Panc1 (cell line): ENCODE measurements around the gene TROAP. TPM values are rescaled to one million over a fixed set of nuclear protein-coding genes. Genes with fewer than 3 reads are reported as not detected.

Experiments
- ATAC-seq: fragments of 200-7000 bp; cut with Tn5 transposase; 2 replicates; pipeline ENCODE4 v1.9.1; 2020; ENCODE audit warnings: mild to moderate bottlenecking, moderate library complexity
- BruUV-seq: library from RNA; stranded (reverse); fragments of 400-500 nt; replicated peaks from 2 replicates; lab custom pipeline; 2021; lab: Mats Ljungman, UMichigan
- CTCF ChIA-PET: fragments of 300-600 bp; sonication (Branson Sonifier 250); formaldehyde crosslinking; loops from one replicate; lab custom pipeline; 2022; ENCODE audit warnings: antibody characterized with exemption; lab: Charles Lee
- POLR2A ChIA-PET: fragments of 300-600 bp; sonication (Branson Sonifier 250); formaldehyde crosslinking; loops from one replicate; lab custom pipeline; 2022; ENCODE audit warnings: antibody characterized with exemption; lab: Charles Lee
- DNase-seq: peaks from one replicate; pipeline ENCODE4 v3.0.0-alpha.2; 2010; ENCODE audit warnings: low read depth, low spot score
- H3K27ac ChIP-seq: 2 replicates; pipeline ENCODE4 v1.5.1; 2011; ENCODE audit warnings: mild to moderate bottlenecking, low read length, inconsistent platforms
- H3K27me3 ChIP-seq: fragments of 200-500 bp; sonication (Bioruptor generic); 2 replicates; pipeline ENCODE4 v1.6.0; 2014; ENCODE audit warnings: low read length, inconsistent platforms; ENCODE audit not compliant: control insufficient read depth, insufficient read depth
- H3K36me3 ChIP-seq: fragments of 200-500 bp; sonication (Bioruptor generic); 2 replicates; pipeline ENCODE4 v1.5.1; 2014; ENCODE audit warnings: inconsistent platforms, mild to moderate bottlenecking, low read length, moderate library complexity; ENCODE audit not compliant: control insufficient read depth, insufficient read depth
- H3K4me1 ChIP-seq: 2 replicates; pipeline ENCODE4 v1.5.1; 2011; ENCODE audit warnings: inconsistent platforms, mild to moderate bottlenecking, low read length, moderate library complexity; ENCODE audit not compliant: control insufficient read depth, insufficient read depth
- H3K4me3 ChIP-seq, 2 experiments: 2 replicates each; pipeline ENCODE4 v1.5.1; 2011 to 2012; ENCODE audit warnings: low read depth in 2 of 2, low read length in 2 of 2, mild to moderate bottlenecking in 2 of 2, inconsistent platforms in 1 of 2, moderate library complexity in 1 of 2
- H3K9me3 ChIP-seq: fragments of 200-500 bp; sonication (Bioruptor generic); 2 replicates; pipeline ENCODE4 v1.5.1; 2014; ENCODE audit warnings: low read depth, mild to moderate bottlenecking, inconsistent platforms, low read length, moderate library complexity; ENCODE audit not compliant: control insufficient read depth, insufficient read depth
- POLR2AphosphoS5 ChIP-seq: IDR thresholded peaks from 2 replicates; pipeline ENCODE4 v1.6.1; 2012; ENCODE audit warnings: mild to moderate bottlenecking, low read depth, low read length, moderate library complexity
- SIN3A ChIP-seq: IDR thresholded peaks from 2 replicates; pipeline ENCODE4 v1.6.1; 2012; ENCODE audit warnings: low read depth, mild to moderate bottlenecking, low read length, moderate library complexity, borderline replicate concordance; ENCODE audit not compliant: insufficient read depth
- TCF7L2 ChIP-seq: IDR thresholded peaks from 2 replicates; pipeline ENCODE4 v1.6.1; 2011; ENCODE audit warnings: mild to moderate bottlenecking, low read depth, low read length, inconsistent platforms
- in situ Hi-C: cut with HindIII; loops from 2 replicates; pipeline ENCODE4 v1.10.0; 2016; ENCODE audit warnings: low sequenced_read_pairs, low pct_unique_long_range_greater_than_20kb
- intact Hi-C: fragments of 100-400 bp; cut with micrococcal nuclease; formaldehyde crosslinking; loops from one replicate; pipeline ENCODE4 v1.10.0; 2022; ENCODE audit not compliant: unreplicated experiment
- total RNA-seq: library from RNA; stranded (reverse); gene quantifications from one replicate; pipeline ENCODE4 v1.2.1, GENCODE V29; 2021; ENCODE audit not compliant: unreplicated experiment
- TF ChIP-seq, protein P1 (sequence below), 2 experiments: IDR thresholded peaks; 2 replicates each; pipeline ENCODE4 v1.6.1; 2011 to 2012; ENCODE audit warnings: low read depth in 2 of 2, control low read depth in 1 of 2, low read length in 1 of 2, mild to moderate bottlenecking in 1 of 2, moderate library complexity in 1 of 2; ENCODE audit not compliant: insufficient read depth in 1 of 2
- TF ChIP-seq, protein P2 (sequence below): fragments of 450-650 bp; IDR thresholded peaks from 2 replicates; pipeline ENCODE4 v1.5.1; 2017; ENCODE audit warnings: mild to moderate bottlenecking

Gene TROAP
- total RNA-seq, 1 experiment from 2014 or later: 50.0 TPM

DNA sequence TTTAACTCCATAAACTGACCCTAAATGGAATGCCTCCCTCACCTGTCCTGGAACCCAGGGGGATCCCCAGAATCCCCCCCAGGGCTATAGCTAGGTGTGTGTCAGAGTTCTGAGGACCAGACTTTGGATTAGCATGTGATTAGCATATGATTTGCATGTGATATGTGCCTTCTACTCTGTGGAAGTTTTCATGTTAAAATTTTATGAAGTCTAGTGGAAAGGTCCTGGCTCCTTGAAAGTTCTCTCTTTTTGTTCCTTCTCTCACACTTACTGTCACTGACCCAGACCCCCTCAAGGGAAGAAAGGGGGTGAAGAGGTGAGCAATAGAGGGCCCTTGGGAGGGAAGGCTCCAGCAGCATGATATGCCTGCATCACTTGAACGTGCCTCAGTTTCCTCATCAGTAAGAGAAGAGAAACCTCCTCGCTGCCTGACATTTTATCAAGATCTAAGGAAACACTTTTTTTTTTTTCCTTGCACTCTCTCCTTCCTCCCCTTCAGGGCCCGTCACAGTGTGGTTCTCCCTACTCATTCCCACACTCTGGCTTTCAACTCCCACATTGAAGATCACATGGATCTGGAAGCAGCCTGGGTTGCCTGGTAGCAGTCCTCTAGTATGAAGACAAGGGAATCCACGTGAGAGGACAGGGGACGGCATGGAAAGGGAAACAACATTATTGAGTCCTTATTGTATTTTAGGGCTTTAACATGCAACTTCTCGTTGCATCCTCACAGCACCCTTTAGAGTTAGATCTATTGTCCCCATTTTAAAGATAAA is 17.2 kb downstream of the TROAP start:
- POLR2A ChIA-PET: no interaction called here
- H3K4me3 ChIP-seq: no peak overlapping the region
- intact Hi-C loops (no loop called here), in situ Hi-C loops (no loop called here)
- H3K36me3 ChIP-seq: no peaks in the 10 kb centered on the region
- H3K27ac ChIP-seq: no peak overlapping the region
- DNase-seq: no peak
- no peaks in the 10 kb centered on the region for H3K9me3 ChIP-seq
- CTCF ChIA-PET: interaction anchor here (0.5 kb wide), 1 partner anchor 172 kb away, joined by 3 read pairs; no protein-coding TSS in a partner anchor
- BruUV-seq: no TSS peak
- no peaks in the 10 kb centered on the region; the same call in 1 of the 2 replicates for H3K27me3 ChIP-seq
- peaks cover 10% of the 10 kb centered on the region for H3K4me1 ChIP-seq
- TF ChIP-seq, protein P1, sequence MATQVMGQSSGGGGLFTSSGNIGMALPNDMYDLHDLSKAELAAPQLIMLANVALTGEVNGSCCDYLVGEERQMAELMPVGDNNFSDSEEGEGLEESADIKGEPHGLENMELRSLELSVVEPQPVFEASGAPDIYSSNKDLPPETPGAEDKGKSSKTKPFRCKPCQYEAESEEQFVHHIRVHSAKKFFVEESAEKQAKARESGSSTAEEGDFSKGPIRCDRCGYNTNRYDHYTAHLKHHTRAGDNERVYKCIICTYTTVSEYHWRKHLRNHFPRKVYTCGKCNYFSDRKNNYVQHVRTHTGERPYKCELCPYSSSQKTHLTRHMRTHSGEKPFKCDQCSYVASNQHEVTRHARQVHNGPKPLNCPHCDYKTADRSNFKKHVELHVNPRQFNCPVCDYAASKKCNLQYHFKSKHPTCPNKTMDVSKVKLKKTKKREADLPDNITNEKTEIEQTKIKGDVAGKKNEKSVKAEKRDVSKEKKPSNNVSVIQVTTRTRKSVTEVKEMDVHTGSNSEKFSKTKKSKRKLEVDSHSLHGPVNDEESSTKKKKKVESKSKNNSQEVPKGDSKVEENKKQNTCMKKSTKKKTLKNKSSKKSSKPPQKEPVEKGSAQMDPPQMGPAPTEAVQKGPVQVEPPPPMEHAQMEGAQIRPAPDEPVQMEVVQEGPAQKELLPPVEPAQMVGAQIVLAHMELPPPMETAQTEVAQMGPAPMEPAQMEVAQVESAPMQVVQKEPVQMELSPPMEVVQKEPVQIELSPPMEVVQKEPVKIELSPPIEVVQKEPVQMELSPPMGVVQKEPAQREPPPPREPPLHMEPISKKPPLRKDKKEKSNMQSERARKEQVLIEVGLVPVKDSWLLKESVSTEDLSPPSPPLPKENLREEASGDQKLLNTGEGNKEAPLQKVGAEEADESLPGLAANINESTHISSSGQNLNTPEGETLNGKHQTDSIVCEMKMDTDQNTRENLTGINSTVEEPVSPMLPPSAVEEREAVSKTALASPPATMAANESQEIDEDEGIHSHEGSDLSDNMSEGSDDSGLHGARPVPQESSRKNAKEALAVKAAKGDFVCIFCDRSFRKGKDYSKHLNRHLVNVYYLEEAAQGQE (IDR thresholded peaks at IDR 0.05; ENCODE audit: insufficient read depth in 1 of 2, low read depth in 2 of 2, low read length in 1 of 2): no peak
- TF ChIP-seq TCF7L2 (no peak), SIN3A (no peak), POLR2AphosphoS5 (no peak)
- TF ChIP-seq, protein P2, sequence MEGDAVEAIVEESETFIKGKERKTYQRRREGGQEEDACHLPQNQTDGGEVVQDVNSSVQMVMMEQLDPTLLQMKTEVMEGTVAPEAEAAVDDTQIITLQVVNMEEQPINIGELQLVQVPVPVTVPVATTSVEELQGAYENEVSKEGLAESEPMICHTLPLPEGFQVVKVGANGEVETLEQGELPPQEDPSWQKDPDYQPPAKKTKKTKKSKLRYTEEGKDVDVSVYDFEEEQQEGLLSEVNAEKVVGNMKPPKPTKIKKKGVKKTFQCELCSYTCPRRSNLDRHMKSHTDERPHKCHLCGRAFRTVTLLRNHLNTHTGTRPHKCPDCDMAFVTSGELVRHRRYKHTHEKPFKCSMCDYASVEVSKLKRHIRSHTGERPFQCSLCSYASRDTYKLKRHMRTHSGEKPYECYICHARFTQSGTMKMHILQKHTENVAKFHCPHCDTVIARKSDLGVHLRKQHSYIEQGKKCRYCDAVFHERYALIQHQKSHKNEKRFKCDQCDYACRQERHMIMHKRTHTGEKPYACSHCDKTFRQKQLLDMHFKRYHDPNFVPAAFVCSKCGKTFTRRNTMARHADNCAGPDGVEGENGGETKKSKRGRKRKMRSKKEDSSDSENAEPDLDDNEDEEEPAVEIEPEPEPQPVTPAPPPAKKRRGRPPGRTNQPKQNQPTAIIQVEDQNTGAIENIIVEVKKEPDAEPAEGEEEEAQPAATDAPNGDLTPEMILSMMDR: no peak
- ATAC-seq: no peak

DNA sequence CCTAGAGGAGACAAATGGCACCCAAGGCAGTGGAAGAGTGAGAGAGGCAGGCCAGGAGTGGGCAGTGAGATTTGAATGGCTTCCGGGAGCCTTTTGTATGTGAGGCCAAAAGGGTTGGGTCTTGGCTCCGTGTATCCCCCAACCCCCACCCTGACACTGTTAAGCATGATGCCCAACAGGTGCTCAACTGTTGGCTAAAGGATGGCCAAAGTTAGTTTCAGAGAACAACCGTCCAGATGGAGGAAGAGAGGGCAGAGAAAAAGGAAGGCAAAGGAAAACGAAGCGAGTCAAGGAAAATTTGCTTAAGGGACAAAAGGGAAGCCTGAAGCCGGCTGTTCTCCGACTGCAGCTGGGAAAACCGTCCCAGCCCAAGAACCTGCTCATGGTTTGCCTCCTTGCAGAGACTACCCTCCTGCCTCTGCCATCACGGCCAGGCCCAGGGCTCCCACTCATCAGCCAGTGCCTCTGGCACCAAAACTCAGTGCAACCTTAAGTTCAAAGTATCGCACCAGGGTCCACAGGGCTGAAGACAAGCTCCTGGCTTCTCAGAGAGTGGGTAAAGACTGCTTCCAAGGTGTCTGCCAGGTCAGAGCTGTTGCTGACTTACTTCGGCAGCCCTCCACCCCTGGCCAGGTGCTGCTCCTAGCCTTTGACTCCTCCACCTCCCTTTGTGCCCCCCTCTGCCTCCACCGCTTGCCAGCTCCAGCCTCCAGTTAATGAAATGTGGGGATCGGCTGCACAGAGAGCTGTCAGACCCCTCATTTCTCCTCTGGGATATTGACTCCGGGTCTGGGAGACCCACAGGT is 18.1 kb downstream of the TROAP start:
- intact Hi-C loops: no loop called here
- in situ Hi-C loops: no loop called here
- no TSS peak for BruUV-seq
- Histone ChIP-seq H3K36me3 (no peaks in the 10 kb centered on the region), H3K4me3 (no peak overlapping the region), H3K9me3 (no peaks in the 10 kb centered on the region), H3K27me3 (no peaks in the 10 kb centered on the region; the same call in 1 of the 2 replicates), H3K4me1 (peaks cover 16% of the 10 kb centered on the region), H3K27ac (no peak overlapping the region)
- no peak for ATAC-seq
- TF ChIP-seq, protein P1 (IDR thresholded peaks at IDR 0.05; ENCODE audit: insufficient read depth in 1 of 2, low read depth in 2 of 2, low read length in 1 of 2): no peak
- TF ChIP-seq, protein P2: no peak
- TF ChIP-seq TCF7L2 (no peak), SIN3A (no peak), POLR2AphosphoS5 (no peak)
- DNase-seq: no peak
- POLR2A ChIA-PET: no interaction called here
- CTCF ChIA-PET: interaction anchor here (0.5 to 2.1 kb wide), 8 partner anchors 9 to 119 kb away, joined by 3 to 19 read pairs (median 3); partner anchors contain the start of gene PRPH
